ENCODE data around the gene RHOT2. TPM values are rescaled to one million over a fixed set of nuclear protein-coding genes. Genes with fewer than 3 reads are reported as not detected.

The RHOT2 gene
- total RNA-seq, 2 experiments from 2014 or later, result 202 to 209 TPM

- POLR2A ChIA-PET, result interaction anchor here (1.4 to 4.5 kb wide), 4 partner anchors 11 to 73 kb away, joined by 3 to 30 read pairs (median 14); partner anchors contain the start of genes CCDC78, CHTF18, HAGHL and RPUSD1
These were observed 47.7 kb downstream of the RHOT2 start for GRCh38 chr16:715477-716199.

GRCh38 chr16:716200-716568, 48.3 kb downstream of the RHOT2 start:
- Histone ChIP-seq H3K4me1 (ENCODE audit: insufficient read depth, low read length) (peaks cover 44% of the 10 kb centered on the region), H3K4me3 (ENCODE audit: low read length) (no peak overlapping the region), H3K36me3 (ENCODE audit: insufficient read depth, low read length) (no peaks in the 10 kb centered on the region), H3K9me3 (ENCODE audit: control insufficient read depth in 1 of 2, insufficient read depth in 1 of 2, low read length in 2 of 2) (peaks cover 0 to 8% of the 10 kb centered on the region in 2 experiments), H3K27me3 (ENCODE audit: control insufficient read depth in 1 of 2, insufficient read depth in 2 of 2, low read length in 2 of 2) (peaks cover 11 to 18% of the 10 kb centered on the region in 2 experiments), H3K27ac (ENCODE audit: low read depth in 1 of 2, low read length in 2 of 2) (no peak overlapping the region)
- Mint-ChIP-seq H3K4me3 (peak overlapping the region; percentile 69), H3K36me3 (ENCODE audit: low read depth) (no peaks in the 10 kb centered on the region), H3K27me3 (peaks cover 14% of the 10 kb centered on the region), H3K9me3 (no peaks in the 10 kb centered on the region), H3K27ac (no peak overlapping the region), H3K4me1 (ENCODE audit: low read depth) (peaks cover 24% of the 10 kb centered on the region)
- CTCF ChIA-PET, result interaction anchor here (1.0 to 2.3 kb wide), 3 partner anchors 17 to 72 kb away, joined by 3 to 8 read pairs (median 3); partner anchors contain the start of genes CHTF18, CIAO3 and RPUSD1
- no peak for DNase-seq
- intact Hi-C loops (cut with DNase I, micrococcal nuclease), result no loop called here
- POLR2A ChIA-PET, result interaction anchor here (1.2 to 4.5 kb wide), 5 partner anchors 10 to 72 kb away, joined by 3 to 30 read pairs (median 5); partner anchors contain the start of genes CCDC78, CHTF18, HAGHL and RPUSD1
- TF ChIP-seq, protein P1, sequence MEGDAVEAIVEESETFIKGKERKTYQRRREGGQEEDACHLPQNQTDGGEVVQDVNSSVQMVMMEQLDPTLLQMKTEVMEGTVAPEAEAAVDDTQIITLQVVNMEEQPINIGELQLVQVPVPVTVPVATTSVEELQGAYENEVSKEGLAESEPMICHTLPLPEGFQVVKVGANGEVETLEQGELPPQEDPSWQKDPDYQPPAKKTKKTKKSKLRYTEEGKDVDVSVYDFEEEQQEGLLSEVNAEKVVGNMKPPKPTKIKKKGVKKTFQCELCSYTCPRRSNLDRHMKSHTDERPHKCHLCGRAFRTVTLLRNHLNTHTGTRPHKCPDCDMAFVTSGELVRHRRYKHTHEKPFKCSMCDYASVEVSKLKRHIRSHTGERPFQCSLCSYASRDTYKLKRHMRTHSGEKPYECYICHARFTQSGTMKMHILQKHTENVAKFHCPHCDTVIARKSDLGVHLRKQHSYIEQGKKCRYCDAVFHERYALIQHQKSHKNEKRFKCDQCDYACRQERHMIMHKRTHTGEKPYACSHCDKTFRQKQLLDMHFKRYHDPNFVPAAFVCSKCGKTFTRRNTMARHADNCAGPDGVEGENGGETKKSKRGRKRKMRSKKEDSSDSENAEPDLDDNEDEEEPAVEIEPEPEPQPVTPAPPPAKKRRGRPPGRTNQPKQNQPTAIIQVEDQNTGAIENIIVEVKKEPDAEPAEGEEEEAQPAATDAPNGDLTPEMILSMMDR (IDR thresholded peaks at IDR 0.05), result no peak
- no peak for ATAC-seq (ENCODE audit: poor library complexity)

More at GRCh38 chr16:715477-716199, 47.7 kb downstream of the RHOT2 start:
- DNase-seq (peak in 3 of 14 experiments; percentile 27 to 49 (median 46)), ATAC-seq (ENCODE audit: poor library complexity) (no peak)
- Mint-ChIP-seq H3K4me1 (ENCODE audit: low read depth) (peaks cover 24% of the 10 kb centered on the region), H3K27ac (no peak overlapping the region), H3K27me3 (peaks cover 14% of the 10 kb centered on the region), H3K9me3 (no peaks in the 10 kb centered on the region), H3K36me3 (ENCODE audit: low read depth) (no peaks in the 10 kb centered on the region), H3K4me3 (peak overlapping the region; percentile 69)
- Histone ChIP-seq H3K36me3 (ENCODE audit: insufficient read depth, low read length) (no peaks in the 10 kb centered on the region), H3K4me3 (ENCODE audit: low read length) (no peak overlapping the region), H3K27ac (ENCODE audit: low read depth in 1 of 2, low read length in 2 of 2) (no peak overlapping the region), H3K4me1 (ENCODE audit: insufficient read depth, low read length) (peaks cover 41% of the 10 kb centered on the region), H3K27me3 (ENCODE audit: control insufficient read depth in 1 of 2, insufficient read depth in 2 of 2, low read length in 2 of 2) (peaks cover 17 to 23% of the 10 kb centered on the region in 2 experiments), H3K9me3 (ENCODE audit: control insufficient read depth in 1 of 2, insufficient read depth in 1 of 2, low read length in 2 of 2) (peaks cover 0 to 12% of the 10 kb centered on the region in 2 experiments)
- CTCF ChIA-PET, result interaction anchor here (1.0 to 2.3 kb wide), 3 partner anchors 18 to 73 kb away, joined by 3 to 8 read pairs (median 3); partner anchors contain the start of genes CHTF18, CIAO3 and RPUSD1
- intact Hi-C loops (cut with DNase I, micrococcal nuclease), result loop anchor here in 1 of 2 experiments (2.0 kb wide), 1 partner anchor 13 kb away; no protein-coding TSS in a partner anchor
- TF ChIP-seq, protein P1 (IDR thresholded peaks at IDR 0.05), result no peak

GRCh38 chr16:716768-717325, 48.9 kb downstream of the RHOT2 start:
- no peaks in the 10 kb centered on the region for H3K36me3 ChIP-seq (ENCODE audit: insufficient read depth, low read length)
- ChIA-PET POLR2A (interaction anchor here (1.2 to 4.5 kb wide), 5 partner anchors 10 to 72 kb away, joined by 3 to 30 read pairs (median 5); partner anchors contain the start of genes CCDC78, CHTF18, HAGHL and RPUSD1), CTCF (interaction anchor here (2.3 kb wide), 1 partner anchor 23 kb away, joined by 8 read pairs; the partner anchor contains the start of gene CIAO3)
- Mint-ChIP-seq H3K27me3 (peaks cover 14% of the 10 kb centered on the region), H3K27ac (no peak overlapping the region), H3K4me1 (ENCODE audit: low read depth) (peaks cover 24% of the 10 kb centered on the region), H3K36me3 (ENCODE audit: low read depth) (no peaks in the 10 kb centered on the region), H3K9me3 (no peaks in the 10 kb centered on the region), H3K4me3 (peak overlapping the region; percentile 69)
- peaks cover 0 to 12% of the 10 kb centered on the region in 2 experiments for H3K9me3 ChIP-seq (ENCODE audit: control insufficient read depth in 1 of 2, insufficient read depth in 1 of 2, low read length in 2 of 2)
- H3K4me3 ChIP-seq (ENCODE audit: low read length), result no peak overlapping the region
- TF ChIP-seq, protein P1 (IDR thresholded peaks at IDR 0.05), result no peak
- H3K27ac ChIP-seq (ENCODE audit: low read depth in 1 of 2, low read length in 2 of 2), result no peak overlapping the region
- intact Hi-C loops (cut with DNase I, micrococcal nuclease), result no loop called here
- peaks cover 7 to 14% of the 10 kb centered on the region in 2 experiments for H3K27me3 ChIP-seq (ENCODE audit: control insufficient read depth in 1 of 2, insufficient read depth in 2 of 2, low read length in 2 of 2)
- ATAC-seq (ENCODE audit: poor library complexity), result no peak
- DNase-seq, result no peak
- H3K4me1 ChIP-seq (ENCODE audit: insufficient read depth, low read length), result peaks cover 43% of the 10 kb centered on the region
